NCI-H446 treated with DMSO at 0.1 percent for 48 hours (cell line): Measurements from ENCODE around the gene C4orf50.

Experiments
- DNase-seq: peaks from one replicate; lab custom pipeline; 2025; lab: John Stamatoyannopoulos, UW

Gene C4orf50

GRCh38 chr4:5889002-5889696 is 129.1 kb downstream of the C4orf50 start:
- DNase-seq, result no peak

- no peak for DNase-seq
These were observed 129.8 kb downstream of the C4orf50 start for GRCh38 chr4:5888222-5889001.

GRCh38 chr4:5887361-5888221 is 130.6 kb downstream of the C4orf50 start:
- no peak for DNase-seq

- no peak for DNase-seq
These were observed 131.2 kb downstream of the C4orf50 start for GRCh38 chr4:5887011-5887360.

GRCh38 chr4:5885733-5886132 is 132.5 kb downstream of the C4orf50 start:
- DNase-seq, result no peak

GRCh38 chr4:5884796-5885195 is 133.4 kb downstream of the C4orf50 start:
- no peak for DNase-seq

- no peak for DNase-seq
These were observed 134.3 kb downstream of the C4orf50 start for GRCh38 chr4:5883916-5884315.

GRCh38 chr4:5882947-5883346 is 135.3 kb downstream of the C4orf50 start:
- no peak for DNase-seq

- DNase-seq, result no peak
These were observed 136.9 kb downstream of the C4orf50 start for GRCh38 chr4:5881340-5881739.

- DNase-seq, result no peak
These were observed 139.9 kb downstream of the C4orf50 start for GRCh38 chr4:5878359-5878758.

GRCh38 chr4:5877392-5877791 is 140.8 kb downstream of the C4orf50 start:
- DNase-seq, result no peak

GRCh38 chr4:5874811-5875449 is 143.3 kb downstream of the C4orf50 start:
- DNase-seq, result peak; percentile 62

GRCh38 chr4:5870701-5871100 is 147.5 kb downstream of the C4orf50 start:
- DNase-seq, result no peak

- no peak for DNase-seq
These were observed 148.1 kb downstream of the C4orf50 start for GRCh38 chr4:5869966-5870619.

- no peak for DNase-seq
These were observed 150.4 kb downstream of the C4orf50 start for GRCh38 chr4:5867866-5868265.

- DNase-seq, result no peak
These were observed 151.1 kb downstream of the C4orf50 start for GRCh38 chr4:5866841-5867813.

- DNase-seq, result no peak
These were observed 152.2 kb downstream of the C4orf50 start for GRCh38 chr4:5865896-5866599.

GRCh38 chr4:5863461-5864113 is 154.6 kb downstream of the C4orf50 start:
- DNase-seq, result peak; percentile 7
